ENCODE data around the gene RFC4. TPM values are rescaled to one million over a fixed set of nuclear protein-coding genes. Genes with fewer than 3 reads are reported as not detected.

RFC4 gene
- total RNA-seq, 1 experiment from 2014 or later = 70.7 TPM

DNA sequence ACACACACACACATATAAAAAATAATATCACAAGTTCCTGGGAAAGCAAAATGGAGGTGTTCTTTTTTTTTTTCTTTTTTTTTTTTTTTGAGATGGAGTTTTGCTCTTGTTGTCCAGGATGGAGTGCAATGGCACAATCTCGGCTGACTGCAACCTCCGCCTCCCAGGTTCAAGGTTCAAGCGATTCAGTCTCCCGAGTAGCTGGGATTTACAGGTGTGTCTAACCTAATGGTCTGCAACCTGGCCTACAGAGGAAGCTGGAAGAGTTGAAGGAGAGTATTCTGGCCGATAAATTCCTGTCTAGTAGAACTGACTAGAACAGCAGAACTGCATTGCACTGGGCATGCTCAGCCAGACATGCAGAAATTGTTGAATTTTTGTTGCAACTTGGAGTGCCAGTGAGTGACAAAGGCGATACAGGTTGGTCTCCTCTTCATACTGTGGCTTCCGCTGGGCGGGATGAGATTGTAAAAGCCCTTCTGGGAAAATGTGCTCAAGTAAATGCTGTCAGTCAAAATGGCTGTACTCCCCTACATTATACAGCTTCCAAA, 45.3 kb downstream of the RFC4 start:
- no peaks in the 10 kb centered on the region for H3K36me3 ChIP-seq (ENCODE audit: control insufficient read depth, insufficient read depth, low read length)
- H3K4me3 ChIP-seq (ENCODE audit: low read depth in 2 of 2, low read length in 2 of 2) = no peak overlapping the region
- no peak for ATAC-seq
- DNase-seq (ENCODE audit: low read depth, low spot score) = no peak
- TF ChIP-seq, protein P1, sequence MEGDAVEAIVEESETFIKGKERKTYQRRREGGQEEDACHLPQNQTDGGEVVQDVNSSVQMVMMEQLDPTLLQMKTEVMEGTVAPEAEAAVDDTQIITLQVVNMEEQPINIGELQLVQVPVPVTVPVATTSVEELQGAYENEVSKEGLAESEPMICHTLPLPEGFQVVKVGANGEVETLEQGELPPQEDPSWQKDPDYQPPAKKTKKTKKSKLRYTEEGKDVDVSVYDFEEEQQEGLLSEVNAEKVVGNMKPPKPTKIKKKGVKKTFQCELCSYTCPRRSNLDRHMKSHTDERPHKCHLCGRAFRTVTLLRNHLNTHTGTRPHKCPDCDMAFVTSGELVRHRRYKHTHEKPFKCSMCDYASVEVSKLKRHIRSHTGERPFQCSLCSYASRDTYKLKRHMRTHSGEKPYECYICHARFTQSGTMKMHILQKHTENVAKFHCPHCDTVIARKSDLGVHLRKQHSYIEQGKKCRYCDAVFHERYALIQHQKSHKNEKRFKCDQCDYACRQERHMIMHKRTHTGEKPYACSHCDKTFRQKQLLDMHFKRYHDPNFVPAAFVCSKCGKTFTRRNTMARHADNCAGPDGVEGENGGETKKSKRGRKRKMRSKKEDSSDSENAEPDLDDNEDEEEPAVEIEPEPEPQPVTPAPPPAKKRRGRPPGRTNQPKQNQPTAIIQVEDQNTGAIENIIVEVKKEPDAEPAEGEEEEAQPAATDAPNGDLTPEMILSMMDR (IDR thresholded peaks at IDR 0.05) = no peak
- TF ChIP-seq POLR2AphosphoS5 (IDR thresholded peaks at IDR 0.05; ENCODE audit: low read depth, low read length) = no peak
- TF ChIP-seq, protein P2, sequence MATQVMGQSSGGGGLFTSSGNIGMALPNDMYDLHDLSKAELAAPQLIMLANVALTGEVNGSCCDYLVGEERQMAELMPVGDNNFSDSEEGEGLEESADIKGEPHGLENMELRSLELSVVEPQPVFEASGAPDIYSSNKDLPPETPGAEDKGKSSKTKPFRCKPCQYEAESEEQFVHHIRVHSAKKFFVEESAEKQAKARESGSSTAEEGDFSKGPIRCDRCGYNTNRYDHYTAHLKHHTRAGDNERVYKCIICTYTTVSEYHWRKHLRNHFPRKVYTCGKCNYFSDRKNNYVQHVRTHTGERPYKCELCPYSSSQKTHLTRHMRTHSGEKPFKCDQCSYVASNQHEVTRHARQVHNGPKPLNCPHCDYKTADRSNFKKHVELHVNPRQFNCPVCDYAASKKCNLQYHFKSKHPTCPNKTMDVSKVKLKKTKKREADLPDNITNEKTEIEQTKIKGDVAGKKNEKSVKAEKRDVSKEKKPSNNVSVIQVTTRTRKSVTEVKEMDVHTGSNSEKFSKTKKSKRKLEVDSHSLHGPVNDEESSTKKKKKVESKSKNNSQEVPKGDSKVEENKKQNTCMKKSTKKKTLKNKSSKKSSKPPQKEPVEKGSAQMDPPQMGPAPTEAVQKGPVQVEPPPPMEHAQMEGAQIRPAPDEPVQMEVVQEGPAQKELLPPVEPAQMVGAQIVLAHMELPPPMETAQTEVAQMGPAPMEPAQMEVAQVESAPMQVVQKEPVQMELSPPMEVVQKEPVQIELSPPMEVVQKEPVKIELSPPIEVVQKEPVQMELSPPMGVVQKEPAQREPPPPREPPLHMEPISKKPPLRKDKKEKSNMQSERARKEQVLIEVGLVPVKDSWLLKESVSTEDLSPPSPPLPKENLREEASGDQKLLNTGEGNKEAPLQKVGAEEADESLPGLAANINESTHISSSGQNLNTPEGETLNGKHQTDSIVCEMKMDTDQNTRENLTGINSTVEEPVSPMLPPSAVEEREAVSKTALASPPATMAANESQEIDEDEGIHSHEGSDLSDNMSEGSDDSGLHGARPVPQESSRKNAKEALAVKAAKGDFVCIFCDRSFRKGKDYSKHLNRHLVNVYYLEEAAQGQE (IDR thresholded peaks at IDR 0.05; ENCODE audit: insufficient read depth in 1 of 2, low read depth in 2 of 2, low read length in 1 of 2) = no peak
- TF ChIP-seq TCF7L2 (IDR thresholded peaks at IDR 0.05; ENCODE audit: low read depth, low read length) = no peak
- in situ Hi-C loops (cut with HindIII; ENCODE audit: low pct_unique_long_range_greater_than_20kb, low sequenced_read_pairs) = no loop called here
- BruUV-seq (replicated peaks) = no TSS peak
- CTCF ChIA-PET = no interaction called here
- POLR2A ChIA-PET = interaction anchor here (0.6 to 0.7 kb wide), 3 partner anchors 182 to 574 kb away, joined by 3 to 4 read pairs (median 3); no protein-coding TSS in a partner anchor
- no peaks in the 10 kb centered on the region for H3K9me3 ChIP-seq (ENCODE audit: control insufficient read depth, insufficient read depth, low read depth, low read length)
- no peak overlapping the region for H3K27ac ChIP-seq (ENCODE audit: low read length)
- intact Hi-C loops (cut with micrococcal nuclease; ENCODE audit: unreplicated experiment) = no loop called here
- no peaks in the 10 kb centered on the region for H3K27me3 ChIP-seq (ENCODE audit: control insufficient read depth, insufficient read depth, low read length)
- H3K4me1 ChIP-seq (ENCODE audit: control insufficient read depth, insufficient read depth, low read length) = no peaks in the 10 kb centered on the region

- BruUV-seq (replicated peaks) = no TSS peak
- ChIA-PET POLR2A (interaction anchor here (0.6 to 0.7 kb wide), 2 partner anchors 475 to 573 kb away, joined by 3 to 4 read pairs; no protein-coding TSS in a partner anchor), CTCF (no interaction called here)
- Histone ChIP-seq H3K36me3 (ENCODE audit: control insufficient read depth, insufficient read depth, low read length) (no peaks in the 10 kb centered on the region), H3K27ac (ENCODE audit: low read length) (no peak overlapping the region), H3K4me3 (ENCODE audit: low read depth in 2 of 2, low read length in 2 of 2) (no peak overlapping the region), H3K27me3 (ENCODE audit: control insufficient read depth, insufficient read depth, low read length) (no peaks in the 10 kb centered on the region), H3K9me3 (ENCODE audit: control insufficient read depth, insufficient read depth, low read depth, low read length) (no peaks in the 10 kb centered on the region), H3K4me1 (ENCODE audit: control insufficient read depth, insufficient read depth, low read length) (no peaks in the 10 kb centered on the region)
- no peak for TF ChIP-seq TCF7L2 (IDR thresholded peaks at IDR 0.05; ENCODE audit: low read depth, low read length)
- TF ChIP-seq SIN3A (IDR thresholded peaks at IDR 0.05; ENCODE audit: borderline replicate concordance, insufficient read depth, low read depth, low read length) = no peak
- TF ChIP-seq, protein P2 (IDR thresholded peaks at IDR 0.05; ENCODE audit: insufficient read depth in 1 of 2, low read depth in 2 of 2, low read length in 1 of 2) = no peak
- TF ChIP-seq, protein P1 (IDR thresholded peaks at IDR 0.05) = no peak
- TF ChIP-seq POLR2AphosphoS5 (IDR thresholded peaks at IDR 0.05; ENCODE audit: low read depth, low read length) = no peak
- intact Hi-C loops (cut with micrococcal nuclease; ENCODE audit: unreplicated experiment) (no loop called here), in situ Hi-C loops (cut with HindIII; ENCODE audit: low pct_unique_long_range_greater_than_20kb, low sequenced_read_pairs) (no loop called here)
- no peak for ATAC-seq
- DNase-seq (ENCODE audit: low read depth, low spot score) = no peak
Observed at GRCh38 chr3:186760141-186760833, 46.0 kb downstream of the RFC4 start.

Measured in Panc1 (cell line).